HG03103 (cell line): Measurements from ENCODE around the gene LCLAT1.

ENCODE experiments used
- ATAC-seq: cut with Tn5 transposase; IDR thresholded peaks from one replicate; pipeline ENCODE4 v1.9.1; 2021; ENCODE audit warnings: low read depth; ENCODE audit not compliant: unreplicated experiment

Gene LCLAT1

GRCh38 chr2:30686669-30687068 is 239.6 kb downstream of the LCLAT1 start:
- ATAC-seq = no peak

DNA sequence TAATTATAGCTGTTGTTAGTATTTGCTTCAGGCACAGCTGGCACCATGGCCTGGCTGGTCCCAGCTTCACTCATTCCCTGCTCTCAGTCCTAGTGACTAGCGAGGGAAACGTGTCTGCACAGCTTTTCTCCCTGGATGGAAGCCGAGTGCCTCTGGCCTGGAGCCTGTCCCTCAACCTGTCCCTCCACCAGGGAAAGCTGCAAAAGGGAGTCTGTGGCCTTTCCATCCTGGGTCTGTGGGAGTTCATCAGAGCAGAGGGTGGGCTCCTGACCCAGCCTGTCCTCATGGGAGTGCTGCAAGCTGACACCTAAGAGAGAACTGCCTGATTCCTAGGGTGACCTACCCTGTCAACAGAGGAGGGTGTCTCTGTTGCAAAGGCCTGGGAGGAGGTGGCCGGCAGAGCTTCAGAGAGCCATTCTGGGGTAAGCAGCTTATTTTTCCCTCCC is 241.9 kb downstream of the LCLAT1 start:
- no peak for ATAC-seq

DNA sequence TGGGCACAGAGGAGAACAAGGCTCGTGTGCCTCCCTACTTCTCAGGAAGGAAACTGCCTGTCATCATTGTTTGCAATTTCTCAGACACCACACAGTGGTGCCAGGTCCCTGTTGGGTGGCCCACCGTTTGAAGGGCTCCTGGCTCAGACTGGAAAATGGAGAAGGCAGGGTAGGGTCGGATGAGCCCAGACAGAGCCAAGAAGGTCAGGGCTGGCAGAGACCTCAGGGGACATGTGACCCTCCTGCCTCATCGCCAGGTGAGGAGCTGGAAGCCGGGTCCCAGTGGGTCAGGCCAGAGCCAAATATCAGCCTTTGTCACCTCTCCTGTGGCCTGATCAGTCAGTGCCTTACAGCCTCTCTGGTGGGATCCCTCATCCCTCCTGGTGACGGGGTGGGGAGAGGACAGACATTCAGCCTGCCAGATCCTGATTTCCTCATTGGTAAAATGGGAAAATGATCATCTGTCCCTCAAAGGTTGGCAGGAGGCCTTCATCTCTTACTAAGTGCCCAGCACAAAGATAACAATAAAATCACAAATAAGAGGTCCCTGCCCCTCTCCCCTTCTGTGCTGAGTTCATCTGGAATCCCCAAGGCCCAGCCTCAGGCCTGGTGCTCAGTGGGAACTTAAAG is 242.6 kb downstream of the LCLAT1 start:
- no peak for ATAC-seq

- ATAC-seq = no peak
Observed at GRCh38 chr2:30690126-30690561, 243.1 kb downstream of the LCLAT1 start.

- ATAC-seq = no peak
Observed at GRCh38 chr2:30691091-30691947, 244.3 kb downstream of the LCLAT1 start.

DNA sequence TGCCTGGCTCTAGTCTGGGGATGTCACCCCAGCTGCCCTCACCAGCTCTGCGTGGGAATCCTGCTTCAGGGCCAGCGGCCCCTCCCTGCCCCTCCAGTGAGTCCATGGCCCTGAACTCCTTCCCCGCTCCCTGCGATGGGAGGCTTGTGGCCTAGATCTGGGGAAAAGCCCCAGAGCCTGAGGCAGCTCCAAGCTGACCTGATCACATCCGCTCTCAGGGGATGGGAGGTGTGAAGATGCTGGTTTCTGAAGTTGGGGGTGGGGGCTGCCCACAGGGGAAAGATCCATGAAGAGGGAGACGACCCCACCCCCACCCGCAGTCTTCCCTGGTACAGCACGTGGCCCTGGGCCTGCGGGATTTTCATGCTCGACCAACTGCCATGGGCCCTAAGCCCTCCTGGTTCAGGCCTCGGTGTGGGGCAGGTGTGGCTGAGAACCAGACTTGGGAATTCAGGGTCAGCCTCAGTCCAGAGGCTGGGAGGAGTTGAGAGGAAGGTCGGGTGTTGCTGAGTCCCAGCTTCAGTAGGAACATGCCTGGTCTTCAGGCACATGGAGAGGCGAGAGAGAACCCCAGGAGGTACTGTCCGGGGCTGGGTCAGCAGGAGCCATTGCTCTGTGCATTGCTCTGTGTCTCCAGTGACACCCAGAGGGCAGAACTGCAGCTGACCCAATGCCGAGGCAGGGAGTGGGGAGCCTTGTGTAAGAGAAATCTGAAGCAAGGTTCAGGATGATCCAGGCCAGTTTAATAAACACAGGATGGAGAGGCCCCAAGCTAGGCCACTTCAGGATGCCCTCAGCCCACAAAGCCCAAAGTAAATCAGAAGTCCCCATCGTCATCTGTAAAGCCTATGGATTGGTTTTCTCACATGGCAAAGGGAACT is 245.1 kb downstream of the LCLAT1 start:
- no peak for ATAC-seq

DNA sequence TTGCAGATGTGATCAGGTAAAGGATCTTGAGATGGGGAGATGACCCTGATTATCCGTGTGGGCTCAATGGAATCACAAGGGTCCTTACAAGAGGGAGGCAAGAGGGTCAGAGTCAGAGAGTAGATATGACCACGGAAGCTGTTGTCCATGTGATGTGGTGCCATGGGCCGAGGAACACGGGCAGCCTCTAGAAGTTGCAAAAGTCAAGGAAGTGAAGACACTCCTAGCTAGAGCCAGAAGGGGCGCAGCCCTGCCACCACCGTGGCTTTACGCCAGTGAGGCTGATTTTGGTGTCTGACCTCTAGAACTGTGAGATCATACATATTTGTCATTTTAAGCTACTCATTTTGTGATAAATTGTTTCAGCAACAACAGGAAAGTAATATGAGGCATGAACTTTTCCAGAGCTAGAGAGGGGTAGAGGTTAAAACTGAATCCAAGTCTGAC is 245.8 kb downstream of the LCLAT1 start:
- no peak for ATAC-seq
